Activated CD4-positive, CD25-positive, alpha-beta regulatory T cell treated with anti-CD3 and anti-CD28 coated beads, Interleukin-2, amount 50 U/mL, for 16 hours (primary cell): ENCODE results near the gene CCDC69.
A peak's percentile ranks its signal among the peaks of the same experiment; 100 is the strongest.
"Not testable (repeated sequence)": the region's sequence is repeated elsewhere in the genome, so short reads cannot be mapped to it uniquely, and the experiment has no call there.

Experiments used
- DNase-seq: peaks from one replicate; pipeline ENCODE4 v3.0.0-alpha.2; 2020; ENCODE audit warnings: low read depth, low spot score

The CCDC69 gene

GRCh38 chr5:151222054-151222789 lies 1.7 kb downstream of the CCDC69 start:
- DNase-seq = no peak

GRCh38 chr5:151221574-151221973 lies 2.3 kb downstream of the CCDC69 start:
- DNase-seq = no peak

GRCh38 chr5:151219789-151220188 lies 4.1 kb downstream of the CCDC69 start:
- no peak for DNase-seq

- no peak for DNase-seq
Measured at GRCh38 chr5:151219138-151219537, 4.8 kb downstream of the CCDC69 start.

- DNase-seq = no peak
Measured at GRCh38 chr5:151218177-151218576, 5.7 kb downstream of the CCDC69 start.

GRCh38 chr5:151216781-151217180 lies 7.1 kb downstream of the CCDC69 start:
- DNase-seq = no peak

- no peak for DNase-seq
Measured at GRCh38 chr5:151215546-151215880, 8.4 kb downstream of the CCDC69 start.

- no peak for DNase-seq
Measured at GRCh38 chr5:151214614-151215545, 9.0 kb downstream of the CCDC69 start.

- peak; percentile 69 for DNase-seq
Measured at GRCh38 chr5:151213803-151214613, 9.9 kb downstream of the CCDC69 start.

GRCh38 chr5:151212406-151212798 lies 11.5 kb downstream of the CCDC69 start:
- DNase-seq = no peak

- no peak for DNase-seq
Measured at GRCh38 chr5:151208481-151208914, 15.4 kb downstream of the CCDC69 start.

GRCh38 chr5:151205411-151205810 lies 18.5 kb downstream of the CCDC69 start:
- no peak for DNase-seq

GRCh38 chr5:151204051-151204450 lies 19.8 kb downstream of the CCDC69 start:
- no peak for DNase-seq

- no peak for DNase-seq
Measured at GRCh38 chr5:151202381-151203139, 21.3 kb downstream of the CCDC69 start.

GRCh38 chr5:151200913-151201595 lies 22.8 kb downstream of the CCDC69 start:
- DNase-seq = no peak

GRCh38 chr5:151199581-151200185 lies 24.2 kb downstream of the CCDC69 start:
- no peak for DNase-seq

GRCh38 chr5:151198861-151199260 lies 25.0 kb downstream of the CCDC69 start:
- DNase-seq = no peak

- not testable (repeated sequence) for DNase-seq
Measured at GRCh38 chr5:151197291-151197600, 26.6 kb downstream of the CCDC69 start.

GRCh38 chr5:151196556-151197290 lies 27.2 kb downstream of the CCDC69 start:
- no peak for DNase-seq

- no peak for DNase-seq
Measured at GRCh38 chr5:151195622-151196021, 28.3 kb downstream of the CCDC69 start.
